Fibroblast of lung (primary cell): Measurements from ENCODE around the gene EFCAB10.
"Not testable (repeated sequence)": the region's sequence is repeated elsewhere in the genome, so short reads cannot be mapped to it uniquely, and the experiment has no call there.

ENCODE experiments used
- EZH2 ChIP-seq: IDR thresholded peaks from 2 replicates; pipeline ENCODE4 v1.5.1; 2012; ENCODE audit warnings: low read length, control low read depth, mild to moderate bottlenecking; ENCODE audit errors: missing control alignments
- TF ChIP-seq, protein P1 (sequence below), 2 donors: IDR thresholded peaks in 1 of 2; conservative IDR thresholded peaks in 1 of 2; 1 replicate in 1 of 2; 2 replicates in 1 of 2; pipeline ENCODE4 v1.5.1; 2011 to 2012; ENCODE audit warnings: low read length in 2 of 2, control low read depth in 1 of 2, inconsistent platforms in 1 of 2, low read depth in 1 of 2, mild to moderate bottlenecking in 1 of 2

DNA sequence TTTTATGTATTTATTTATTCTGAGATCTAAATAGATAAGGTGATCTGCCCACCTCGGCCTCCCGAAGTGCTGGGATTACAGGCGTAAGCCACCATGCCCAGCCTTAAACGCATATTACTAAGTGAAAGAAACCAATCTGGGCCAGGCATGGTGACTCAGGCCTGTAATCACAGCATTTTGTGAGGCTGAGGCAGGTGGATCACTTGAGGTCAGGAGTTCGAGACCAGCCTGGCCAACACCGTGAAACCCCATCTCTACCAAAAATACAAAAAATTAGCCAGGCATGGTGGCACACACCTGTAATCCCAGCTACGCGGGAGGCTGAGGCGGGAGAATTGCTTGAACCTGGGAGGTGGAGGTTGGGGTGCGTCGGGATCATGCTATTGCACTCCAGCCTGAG is 56.9 kb downstream of the EFCAB10 start:
- TF ChIP-seq, protein P1, sequence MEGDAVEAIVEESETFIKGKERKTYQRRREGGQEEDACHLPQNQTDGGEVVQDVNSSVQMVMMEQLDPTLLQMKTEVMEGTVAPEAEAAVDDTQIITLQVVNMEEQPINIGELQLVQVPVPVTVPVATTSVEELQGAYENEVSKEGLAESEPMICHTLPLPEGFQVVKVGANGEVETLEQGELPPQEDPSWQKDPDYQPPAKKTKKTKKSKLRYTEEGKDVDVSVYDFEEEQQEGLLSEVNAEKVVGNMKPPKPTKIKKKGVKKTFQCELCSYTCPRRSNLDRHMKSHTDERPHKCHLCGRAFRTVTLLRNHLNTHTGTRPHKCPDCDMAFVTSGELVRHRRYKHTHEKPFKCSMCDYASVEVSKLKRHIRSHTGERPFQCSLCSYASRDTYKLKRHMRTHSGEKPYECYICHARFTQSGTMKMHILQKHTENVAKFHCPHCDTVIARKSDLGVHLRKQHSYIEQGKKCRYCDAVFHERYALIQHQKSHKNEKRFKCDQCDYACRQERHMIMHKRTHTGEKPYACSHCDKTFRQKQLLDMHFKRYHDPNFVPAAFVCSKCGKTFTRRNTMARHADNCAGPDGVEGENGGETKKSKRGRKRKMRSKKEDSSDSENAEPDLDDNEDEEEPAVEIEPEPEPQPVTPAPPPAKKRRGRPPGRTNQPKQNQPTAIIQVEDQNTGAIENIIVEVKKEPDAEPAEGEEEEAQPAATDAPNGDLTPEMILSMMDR (conservative IDR thresholded peaks at IDR 0.05 in 1 of 2, IDR thresholded peaks at IDR 0.05 in 1 of 2; ENCODE audit: low read depth in 1 of 2, low read length in 2 of 2), result not testable (repeated sequence)
- not testable (repeated sequence) for TF ChIP-seq EZH2
